Measurements from ENCODE around the gene ZNF586.
A peak's percentile ranks its signal among the peaks of the same experiment; 100 is the strongest.
"Not testable (repeated sequence)": the region's sequence is repeated elsewhere in the genome, so short reads cannot be mapped to it uniquely, and the experiment has no call there.

Gene ZNF586

DNA sequence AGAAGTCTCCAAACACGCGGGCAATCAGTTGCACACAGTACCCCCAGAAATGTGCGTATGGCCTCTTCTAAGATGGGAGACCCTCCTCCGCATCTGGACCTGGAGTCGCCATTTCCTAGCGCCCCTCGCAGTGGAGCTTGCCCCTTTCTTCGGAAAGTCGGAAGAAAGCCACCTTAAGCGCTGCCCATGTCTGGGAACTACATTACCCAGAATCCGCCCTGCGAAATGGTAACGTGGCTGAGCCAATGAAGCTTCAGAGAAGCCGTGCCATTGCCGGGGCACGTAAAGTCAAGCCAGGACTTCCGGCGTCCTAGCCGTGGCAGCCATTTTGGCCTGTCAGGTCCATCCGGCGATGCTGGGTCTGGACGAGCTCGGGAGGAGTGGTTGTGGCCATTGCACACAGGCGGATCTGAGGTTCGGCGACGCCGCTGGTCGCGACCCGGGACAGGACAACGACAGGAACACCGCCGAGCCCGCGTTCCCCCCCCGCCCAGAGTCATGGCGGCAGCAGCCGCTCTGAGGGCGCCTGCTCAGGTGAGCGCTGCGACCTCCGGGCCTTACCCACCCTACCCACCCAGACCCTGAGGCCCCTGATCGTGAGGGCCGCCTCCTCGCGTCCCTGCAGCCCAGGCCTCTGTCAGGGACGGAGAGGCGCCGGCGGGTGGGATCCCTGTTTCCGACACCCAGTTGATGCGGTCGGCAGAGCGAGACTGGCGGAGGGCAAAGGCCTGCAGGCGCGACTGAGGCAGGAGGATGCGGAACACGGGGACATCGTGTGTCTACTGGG lies at the start of gene ZNF586:
TSS of gene ZNF586 (plus strand) at position 332 of the 787 bp plus-strand sequence. CDS start at position 499, 167 bp downstream.
- DNase-seq = peak; percentile 91

DNA sequence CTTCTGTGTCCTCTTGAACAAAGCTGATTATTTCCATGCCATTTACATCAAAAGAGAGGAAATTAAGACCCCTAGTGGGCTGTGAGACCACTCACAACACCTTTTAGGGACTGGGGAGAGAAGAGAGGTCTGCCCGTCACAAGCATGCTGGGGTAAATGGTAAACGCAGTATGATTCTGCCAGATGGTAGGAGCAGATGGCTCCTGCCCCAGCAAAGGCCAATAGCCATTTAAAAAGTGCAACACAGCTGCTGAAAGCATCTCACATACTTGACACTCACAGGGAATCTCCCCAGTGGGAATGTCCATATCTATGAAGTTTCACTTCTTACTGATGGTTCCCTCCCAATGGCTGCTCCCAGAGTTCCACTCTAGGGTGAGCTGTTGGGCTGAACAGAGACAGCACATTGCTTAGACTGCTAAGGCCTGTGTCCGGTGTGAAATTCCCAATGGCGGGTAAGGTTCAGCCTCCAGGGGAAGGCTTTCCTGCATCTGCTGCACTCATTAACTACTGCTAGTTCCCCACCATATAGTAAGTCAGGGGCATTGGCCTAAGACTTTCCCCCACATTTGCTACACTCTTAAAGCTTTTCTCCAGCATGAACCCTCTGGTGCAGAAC lies 49.5 kb upstream of the ZNF586 start:
- DNase-seq = no peak

DNA sequence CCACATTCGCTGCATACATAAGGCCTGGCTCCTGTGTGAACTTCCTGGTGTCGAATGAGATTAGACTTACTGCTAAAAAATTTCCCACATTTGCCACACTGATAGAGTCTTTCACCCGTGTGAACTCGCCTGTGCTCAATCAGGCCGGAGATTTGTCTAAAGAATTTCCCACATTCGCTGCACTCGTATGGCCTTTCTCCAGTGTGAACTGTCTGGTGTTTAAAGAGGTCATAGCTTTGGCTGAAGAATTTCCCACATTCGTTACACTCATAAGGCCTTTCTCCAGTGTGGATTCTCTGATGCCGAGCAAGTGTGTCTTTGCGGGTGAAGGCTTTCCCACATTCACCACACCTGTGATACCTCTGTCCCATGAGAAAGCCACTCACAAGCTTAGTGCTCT lies 48.6 kb upstream of the ZNF586 start:
- DNase-seq = no peak

DNA sequence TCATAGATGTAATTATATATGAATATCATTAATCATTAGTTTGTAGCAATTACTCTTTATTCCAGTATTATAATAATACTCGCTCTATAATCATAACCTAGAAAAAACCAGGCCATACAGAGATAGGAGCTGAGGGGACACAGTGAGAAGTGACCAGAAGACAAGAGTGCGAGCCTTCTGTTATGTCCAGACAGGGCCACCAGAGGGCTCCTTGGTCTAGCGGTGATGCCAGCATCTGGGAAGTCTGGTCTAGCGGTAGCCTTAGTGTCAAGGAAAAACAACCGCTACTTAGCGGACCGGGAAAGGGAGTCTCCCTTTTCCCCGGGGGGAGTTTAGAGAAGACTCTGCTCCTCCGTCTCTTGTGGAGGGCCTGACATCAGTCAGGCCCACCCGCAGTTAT lies 31.2 kb upstream of the ZNF586 start:
- DNase-seq = peak; percentile 22

DNA sequence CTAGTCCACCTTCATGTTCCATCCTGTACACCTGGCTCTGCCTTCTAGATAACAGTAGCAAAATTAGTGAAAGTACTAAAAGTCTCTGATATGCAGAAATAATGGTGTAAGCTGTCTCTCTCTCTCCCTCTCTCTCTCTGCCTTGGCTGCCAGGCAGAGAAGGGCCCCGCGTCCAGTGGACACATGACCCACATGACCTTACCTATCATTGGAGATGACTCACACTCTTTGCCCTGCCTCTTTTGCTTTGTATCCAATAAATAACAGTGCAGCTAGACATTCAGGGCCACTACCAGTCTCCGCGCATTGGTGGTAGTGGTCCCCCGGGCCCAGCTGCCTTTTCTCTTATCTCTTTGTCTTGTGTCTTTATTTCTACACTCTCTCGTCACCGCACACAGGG lies 30.7 kb upstream of the ZNF586 start:
- DNase-seq = not testable (repeated sequence)

DNA sequence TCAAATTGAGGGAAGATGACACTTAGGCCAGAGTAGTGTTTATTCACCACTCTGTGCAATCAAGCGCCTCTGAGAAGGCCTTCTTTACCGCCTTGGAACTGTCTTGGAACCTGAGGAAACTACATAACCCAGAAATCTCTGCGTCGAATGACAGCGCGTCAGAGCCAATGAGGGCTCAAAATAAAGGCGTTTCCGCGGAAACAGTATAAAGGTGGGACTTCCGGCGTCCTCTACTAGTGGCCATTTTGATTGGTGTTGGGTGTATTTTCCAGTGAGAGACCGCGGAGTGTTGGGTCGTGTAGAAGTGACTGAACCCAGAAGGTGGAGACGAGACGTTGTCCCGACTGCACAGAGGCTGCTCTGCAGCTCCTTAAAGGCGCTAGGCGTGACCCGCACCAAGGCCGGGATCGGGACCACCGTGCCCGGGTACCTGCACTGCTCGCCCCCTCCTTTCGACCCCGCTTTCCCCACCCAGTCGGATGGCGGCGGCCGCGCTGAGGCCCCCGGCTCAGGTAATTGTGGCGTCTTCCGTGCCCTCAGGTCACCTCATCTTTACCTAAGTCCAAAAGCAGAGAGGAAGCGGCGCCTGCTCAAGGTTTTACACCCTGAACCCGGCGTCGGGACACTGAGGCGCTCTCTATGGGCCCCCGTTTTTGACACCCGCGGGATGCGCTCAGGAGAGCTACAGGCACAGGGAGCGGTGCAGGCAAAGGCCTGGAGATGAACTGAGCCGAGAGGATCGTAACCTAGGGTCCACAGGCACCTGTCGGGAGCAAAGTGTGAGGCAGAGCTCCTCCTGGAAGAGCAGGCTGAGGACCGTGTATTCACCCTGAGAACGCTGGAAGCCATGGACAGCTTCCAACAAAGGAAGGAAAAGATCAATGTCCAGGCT lies 22.6 kb upstream of the ZNF586 start, which contains the start of gene ZNF776:
TSS of gene ZNF776 (plus strand) at position 236 of the 892 bp plus-strand sequence. CDS start at position 480, 244 bp downstream.
- DNase-seq = peak; percentile 90

DNA sequence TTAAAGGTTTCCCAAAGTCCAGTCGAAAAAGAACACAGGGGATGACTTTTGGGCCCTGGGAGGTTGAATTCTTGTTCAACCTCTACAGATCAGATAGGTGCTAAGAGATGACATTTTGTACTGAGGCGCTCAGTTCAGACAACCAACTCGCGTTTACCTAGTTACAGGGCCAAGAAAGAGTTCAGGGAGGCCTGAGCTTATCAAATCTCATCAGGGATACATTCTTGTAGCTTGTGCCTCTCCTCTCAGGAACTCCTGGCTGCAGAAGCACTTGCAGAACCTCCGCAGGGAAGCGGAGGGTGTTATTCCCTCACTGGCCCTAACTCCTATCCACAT lies 22.0 kb upstream of the ZNF586 start:
- DNase-seq = no peak

DNA sequence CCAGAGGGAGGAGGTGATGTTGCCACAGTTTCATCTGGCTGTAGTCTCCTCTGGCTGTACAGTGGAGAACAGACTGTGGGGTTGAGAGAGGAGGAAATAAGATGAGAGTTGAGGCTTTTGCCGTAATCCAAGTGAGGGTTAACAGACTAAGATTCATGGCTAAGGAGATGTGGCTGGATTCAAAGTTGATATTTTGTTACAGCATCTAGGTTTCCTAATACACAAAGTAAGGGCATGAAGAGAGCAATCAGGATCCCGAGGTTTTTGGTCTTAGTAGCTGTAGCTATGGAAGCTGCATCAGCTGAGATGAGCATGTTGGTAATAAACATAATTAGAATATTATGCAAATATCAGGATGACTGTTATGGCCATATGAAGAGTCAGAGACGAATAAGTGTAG lies 21.4 kb upstream of the ZNF586 start:
- DNase-seq = no peak

DNA sequence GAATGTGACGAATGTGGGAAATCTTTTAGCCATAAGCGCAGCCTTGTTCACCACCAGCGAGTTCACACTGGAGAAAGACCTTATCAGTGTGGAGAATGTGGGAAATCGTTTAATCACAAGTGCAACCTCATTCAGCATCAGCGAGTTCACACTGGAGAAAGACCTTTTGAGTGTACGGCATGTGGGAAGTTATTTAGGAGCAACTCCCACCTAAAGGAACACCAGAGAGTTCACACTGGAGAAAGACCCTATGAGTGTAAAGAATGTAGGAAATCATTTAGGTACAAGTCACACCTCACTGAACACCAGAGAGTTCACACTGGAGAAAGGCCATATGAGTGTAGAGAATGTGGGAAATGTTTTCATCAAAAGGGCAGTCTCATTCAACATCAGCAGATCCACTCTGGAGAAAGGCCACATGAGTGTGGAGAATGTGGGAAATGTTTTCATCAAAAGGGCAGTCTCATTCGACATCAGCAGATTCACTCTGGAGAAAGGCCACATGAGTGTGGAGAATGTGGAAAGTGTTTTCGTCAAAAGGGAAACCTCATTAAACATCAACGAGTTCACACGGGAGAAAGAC lies 15.3 kb upstream of the ZNF586 start:
- no peak for DNase-seq

DNA sequence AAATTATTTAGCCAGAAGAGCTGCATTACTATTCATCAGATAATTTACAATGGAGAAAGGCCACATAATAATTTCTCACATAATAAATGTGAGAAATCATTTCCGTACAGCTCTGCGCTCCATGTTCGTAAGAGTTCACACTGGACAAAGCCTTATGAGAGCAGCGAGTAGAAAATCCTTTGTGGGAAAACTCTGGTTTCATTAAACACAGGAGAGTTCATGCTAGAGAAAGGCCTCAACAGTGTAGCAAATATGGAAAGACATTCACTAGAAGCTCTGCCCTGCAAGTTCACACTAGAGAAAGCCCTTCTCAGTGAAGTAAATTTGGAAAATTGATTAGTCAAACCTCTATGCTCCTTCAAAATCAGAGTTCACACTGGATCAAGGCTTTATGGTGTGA lies 14.4 kb upstream of the ZNF586 start:
- DNase-seq = no peak

DNA sequence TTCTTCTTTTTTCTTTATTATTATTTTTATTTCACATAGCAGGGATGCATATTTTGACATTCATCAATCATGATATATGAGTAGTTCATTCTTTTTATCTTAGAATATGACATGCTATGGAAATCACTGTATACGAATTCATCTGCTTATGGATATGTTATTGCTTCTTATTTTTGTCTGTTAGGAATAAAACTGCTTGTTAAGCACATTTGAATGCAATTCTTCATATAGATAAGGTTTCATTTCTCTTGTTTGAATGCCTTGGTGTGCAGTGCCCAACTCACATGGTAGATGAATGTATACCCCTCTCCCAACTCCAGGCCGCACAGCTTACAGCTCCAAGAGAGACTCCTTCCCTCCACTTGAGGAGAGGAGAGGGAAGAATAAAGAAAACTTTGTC lies 11.5 kb upstream of the ZNF586 start:
- DNase-seq = no peak

DNA sequence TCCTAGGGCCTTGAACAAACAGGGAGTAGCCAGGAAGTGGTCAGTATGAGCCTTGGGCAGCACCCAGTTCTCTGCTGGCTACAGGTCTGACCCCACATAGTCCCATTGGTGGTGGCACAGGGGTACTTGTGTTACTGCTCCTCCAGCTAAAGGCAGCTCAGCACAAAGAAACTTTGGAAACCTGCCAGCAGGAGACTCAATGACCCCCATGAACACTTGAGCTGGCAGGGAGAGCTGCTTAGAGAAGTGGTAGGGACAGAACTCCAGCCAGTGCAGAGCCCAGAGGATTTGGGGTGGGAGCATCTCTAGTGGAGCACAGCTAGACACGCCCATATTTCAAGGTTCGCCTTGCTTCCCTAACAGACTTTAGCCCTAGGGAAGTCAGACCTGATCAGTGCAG lies 10.4 kb upstream of the ZNF586 start:
- DNase-seq = no peak

DNA sequence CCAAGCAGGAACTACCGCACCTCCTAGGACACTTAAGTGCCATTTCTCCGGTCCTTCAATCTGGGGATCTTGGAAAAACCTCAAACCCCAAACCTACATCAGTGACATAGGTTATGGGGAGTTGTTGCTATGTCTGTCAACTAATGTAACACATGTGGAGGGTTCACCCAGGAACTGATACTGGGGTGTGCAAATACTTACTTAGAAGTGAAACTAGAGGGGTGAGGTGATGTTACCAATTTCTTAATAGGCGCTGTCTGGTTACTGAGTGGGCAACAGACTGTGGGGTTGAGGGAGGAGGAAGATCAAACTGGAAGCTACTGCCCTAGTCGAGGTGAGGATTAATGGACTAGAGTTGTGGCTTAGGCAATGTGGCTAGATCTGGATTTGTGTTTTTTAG lies 1.9 kb downstream of the ZNF586 start:
- no peak for DNase-seq

DNA sequence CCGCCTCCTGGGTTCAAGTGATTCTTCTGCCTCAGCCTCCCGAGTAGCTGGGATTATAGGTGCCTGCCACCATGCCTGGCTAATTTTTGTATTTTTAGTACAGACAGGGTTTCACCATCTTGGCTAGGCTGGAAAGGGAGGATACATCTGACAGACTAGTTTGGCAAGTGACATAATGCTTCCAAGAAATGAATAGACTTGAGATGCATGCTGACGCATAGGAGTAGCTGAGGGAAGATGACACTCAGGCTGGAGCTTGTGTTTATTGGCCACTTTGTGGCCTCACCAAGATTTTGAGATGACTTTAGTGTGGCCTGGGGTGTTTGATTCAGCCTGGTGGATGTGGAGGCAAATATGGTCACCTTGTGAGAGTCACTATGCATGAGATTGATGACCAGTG lies 4.0 kb downstream of the ZNF586 start:
- DNase-seq = no peak

DNA sequence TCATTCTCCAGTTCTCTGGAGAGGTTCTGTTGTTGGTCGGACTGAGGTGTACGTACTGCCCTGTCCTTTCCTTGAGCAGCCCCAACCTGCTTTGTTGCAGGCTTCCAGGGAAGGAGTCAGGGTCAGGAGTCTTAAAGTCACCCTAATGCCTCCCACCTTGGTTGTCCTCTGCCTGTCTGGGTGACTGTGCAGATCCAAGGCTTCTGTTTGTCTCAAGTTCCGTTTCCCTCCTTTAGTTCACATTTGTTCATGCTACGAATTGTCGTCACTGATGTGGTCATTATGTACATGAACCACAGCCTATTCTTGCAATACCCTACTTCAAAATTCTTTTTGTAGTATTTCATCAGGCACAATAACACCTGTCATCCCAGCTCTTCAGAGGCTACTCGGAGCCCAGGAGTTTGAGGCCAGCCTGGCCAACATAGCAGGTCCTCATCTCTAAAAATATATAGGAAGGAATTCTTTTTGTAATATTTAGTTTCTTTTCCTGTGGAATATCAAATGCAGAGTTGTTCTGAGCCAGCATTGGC lies 7.4 kb downstream of the ZNF586 start:
- DNase-seq = no peak

DNA sequence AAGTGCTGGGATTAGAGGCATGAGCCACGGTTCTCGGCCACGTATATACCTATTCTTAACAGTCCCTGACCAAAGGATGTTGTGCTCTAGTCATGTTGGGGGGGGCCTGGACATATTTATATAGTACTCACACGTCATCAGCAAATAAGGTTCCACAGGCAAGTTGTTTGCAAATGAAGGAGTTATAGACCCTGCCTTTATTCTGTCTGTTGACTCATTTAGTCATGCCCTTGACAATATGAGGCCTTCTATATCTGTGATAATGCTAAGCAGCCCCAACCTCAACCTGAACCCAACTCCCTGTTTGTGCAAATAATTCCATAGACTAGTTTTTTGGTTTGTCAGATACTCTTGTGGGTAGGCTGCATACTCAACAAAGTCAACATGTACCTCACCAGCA lies 8.9 kb downstream of the ZNF586 start:
- DNase-seq = no peak

DNA sequence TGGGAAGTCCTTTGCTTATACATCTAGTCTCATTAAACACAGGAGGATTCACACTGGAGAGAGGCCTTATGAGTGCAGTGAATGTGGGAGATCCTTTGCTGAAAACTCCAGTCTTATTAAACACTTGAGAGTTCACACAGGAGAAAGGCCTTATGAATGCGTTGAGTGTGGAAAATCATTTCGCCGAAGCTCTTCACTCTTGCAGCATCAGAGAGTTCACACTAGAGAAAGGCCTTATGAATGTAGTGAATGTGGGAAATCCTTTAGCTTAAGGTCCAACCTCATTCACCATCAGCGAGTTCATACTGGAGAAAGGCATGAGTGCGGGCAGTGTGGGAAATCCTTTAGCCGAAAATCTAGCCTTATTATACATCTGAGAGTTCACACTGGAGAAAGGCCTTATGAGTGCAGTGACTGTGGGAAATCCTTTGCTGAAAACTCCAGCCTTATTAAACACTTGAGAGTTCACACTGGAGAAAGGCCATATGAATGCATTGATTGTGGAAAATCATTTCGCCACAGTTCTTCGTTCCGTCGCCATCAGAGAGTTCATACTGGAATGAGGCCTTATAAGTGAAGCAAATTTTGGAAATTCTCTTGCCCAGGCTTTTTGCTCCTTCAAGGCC lies 9.9 kb downstream of the ZNF586 start:
- DNase-seq = no peak

DNA sequence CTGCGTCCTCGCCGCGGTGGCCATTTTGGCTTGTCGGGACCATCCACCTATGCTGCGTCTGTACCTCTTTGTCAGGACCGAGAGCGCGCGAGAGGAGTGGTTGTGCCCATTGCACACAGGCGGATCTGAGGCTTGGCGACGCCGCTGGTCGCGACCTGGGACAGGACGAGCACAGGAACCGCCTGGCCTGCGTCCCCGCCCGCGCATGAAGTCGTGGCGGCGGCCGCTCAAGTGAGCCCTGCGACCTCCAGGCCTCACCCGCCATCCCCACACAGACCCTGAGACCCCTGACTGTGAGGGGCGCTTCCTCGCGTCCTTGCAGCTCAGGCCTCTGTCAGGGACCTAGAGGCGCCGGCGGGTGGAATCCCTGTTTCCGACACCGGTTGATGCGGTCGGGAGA lies 16.8 kb downstream of the ZNF586 start:
- DNase-seq = no peak

DNA sequence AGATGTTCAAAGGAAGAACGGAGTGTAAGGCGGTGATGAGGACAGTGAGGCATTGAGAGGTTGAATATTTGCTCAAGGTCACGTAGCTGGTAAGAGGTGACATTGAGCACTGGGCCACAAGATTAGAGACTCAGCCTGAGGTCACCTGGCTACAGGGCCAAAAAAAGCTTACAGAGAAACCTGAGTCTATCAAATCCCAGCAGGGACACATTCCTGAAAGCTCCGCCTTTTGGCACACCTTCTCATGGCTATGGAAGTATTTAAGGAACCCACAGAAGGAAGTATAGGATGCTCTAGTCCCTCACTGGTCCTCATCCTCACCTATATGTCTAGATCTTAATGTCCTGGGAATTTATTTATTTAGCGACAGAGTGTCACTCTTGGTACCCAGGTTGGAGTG lies 17.4 kb downstream of the ZNF586 start:
- DNase-seq = no peak

DNA sequence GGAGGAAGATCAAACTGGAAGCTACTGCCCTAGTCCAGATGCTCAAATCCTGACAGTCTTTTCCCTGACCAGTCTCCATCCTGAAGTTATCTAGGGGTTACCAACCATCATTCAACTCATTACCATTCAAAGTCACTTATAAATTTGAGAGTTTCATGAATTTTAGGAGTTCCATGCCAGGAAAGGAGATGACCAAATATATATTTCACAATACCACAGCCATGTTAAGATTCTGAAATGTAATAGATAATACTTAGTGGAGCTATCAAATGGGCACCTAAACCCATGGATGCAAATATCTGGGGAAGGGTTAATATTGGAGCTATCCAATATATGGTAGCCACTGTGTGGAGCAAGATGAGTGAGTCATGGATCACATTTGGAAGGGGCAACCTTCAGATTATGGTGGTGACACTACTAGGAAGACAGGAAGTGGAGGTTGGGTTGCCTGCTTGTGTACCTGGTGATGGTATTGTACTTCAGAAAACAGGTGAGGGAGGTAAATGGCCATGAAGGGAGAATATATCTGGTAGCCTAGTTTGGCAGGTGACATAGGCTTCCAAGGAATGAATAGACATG lies 18.7 kb downstream of the ZNF586 start:
- DNase-seq = no peak

DNA sequence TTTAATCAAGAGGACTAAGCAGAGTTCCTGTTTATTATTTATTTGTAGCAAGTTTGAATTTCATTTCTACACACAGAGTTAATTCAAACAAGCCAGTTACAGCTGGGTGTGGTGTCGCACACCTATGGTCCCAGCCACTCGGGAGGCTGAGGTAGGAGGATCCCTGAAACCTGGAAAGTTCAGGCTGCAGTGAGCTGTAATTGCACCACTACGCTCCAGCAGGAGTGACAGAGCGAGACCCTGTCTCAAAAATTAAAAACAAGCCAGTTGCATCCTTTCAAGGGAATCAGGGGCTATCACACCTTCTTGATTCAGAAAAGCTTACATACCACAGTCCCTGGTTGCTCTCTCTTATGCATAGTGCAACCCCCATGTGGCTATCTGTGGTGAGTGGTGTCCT lies 19.8 kb downstream of the ZNF586 start:
- DNase-seq = no peak

DNA sequence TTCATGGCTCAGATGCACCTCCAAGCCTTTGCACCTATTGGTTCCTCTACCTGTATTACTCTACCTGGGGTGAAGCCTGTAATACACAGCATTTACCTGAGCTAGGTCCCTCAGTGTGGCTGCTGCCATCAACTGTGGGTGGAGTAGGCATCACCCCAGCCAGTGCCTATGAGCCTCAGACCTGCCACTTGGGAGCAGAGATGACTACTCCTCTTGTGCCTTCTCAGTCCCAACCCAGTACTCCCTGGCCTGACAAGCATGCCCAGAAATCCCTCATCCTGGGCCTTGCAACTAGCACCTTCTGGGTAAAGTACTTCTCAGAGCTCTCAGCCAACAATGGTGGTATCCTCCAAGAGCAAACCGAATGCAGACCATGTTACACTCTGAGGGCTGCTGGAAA lies 27.1 kb downstream of the ZNF586 start:
- not testable (repeated sequence) for DNase-seq
